K562 (cell line): ENCODE data around the gene LRP1B. TPM values are rescaled to one million over a fixed set of nuclear protein-coding genes. Genes with fewer than 3 reads are reported as not detected.

Experiments used
- ATAC-seq: fragments of 200-7000 bp; cut with Tn5 transposase; 3 replicates; pipeline ENCODE4 v1.9.1; 2020; ENCODE audit warnings: moderate library complexity
- BruUV-seq: library from RNA; stranded (reverse); fragments of 400-500 nt; replicated peaks from 2 replicates; lab custom pipeline; 2021; lab: Mats Ljungman, UMichigan
- CTCF ChIA-PET: fragments of 300-600 bp; formaldehyde crosslinking; extraction: SDS; loops from one replicate; lab custom pipeline; 2021; ENCODE audit warnings: low intra/inter-chr PET ratio; lab: Yijun Ruan, JAX
- POLR2A ChIA-PET: fragments of 300-600, 350-650 bp; sonication (Branson Sonifier 250); formaldehyde crosslinking; extraction: SDS; loops from one replicate; lab custom pipeline; 2021; ENCODE audit warnings: antibody characterized with exemption, inconsistent platforms; lab: Yijun Ruan, JAX
- DNase-seq, 4 experiments: peaks; one replicate each; pipeline versions ENCODE4 v3.0.0 to v3.0.0-alpha.2; 2011 to 2018; ENCODE audit warnings: low spot score in 3 of 4, mixed read lengths in 3 of 4; ENCODE audit errors: extremely low read depth in 1 of 4
- FAIRE-seq: peaks from 2 replicates; lab custom pipeline; 2011; peaks lifted over from hg19 to GRCh38; lab: Jason Lieb, UNC
- H2AFZ ChIP-seq: 2 replicates; pipeline ENCODE4 v1.6.0; 2011; ENCODE audit warnings: low read depth, low read length, control low read depth, inconsistent platforms
- H3K27ac ChIP-seq: fragments of 200-600 bp; 3 replicates; pipeline ENCODE4 v1.8.0; 2011; ENCODE audit warnings: low read depth, mild to moderate bottlenecking, control low read depth, inconsistent platforms, low read length, moderate library complexity, mixed read lengths; ENCODE audit errors: extremely low read depth
- H3K27me3 ChIP-seq, 2 experiments: fragments of 300-600 bp in 1 of 2; 2 replicates in 1 of 2; 3 replicates in 1 of 2; pipeline versions ENCODE4 v1.6.0 to v1.8.0; 2011; ENCODE audit warnings: inconsistent platforms in 2 of 2, low read length in 2 of 2, mild to moderate bottlenecking in 1 of 2, mixed read lengths in 1 of 2, moderate library complexity in 1 of 2; ENCODE audit not compliant: control insufficient read depth in 2 of 2, insufficient read depth in 2 of 2
- H3K36me3 ChIP-seq: fragments of 300-600 bp; 3 replicates; pipeline ENCODE4 v1.8.0; 2011; ENCODE audit warnings: mild to moderate bottlenecking, low read length, inconsistent platforms; ENCODE audit not compliant: control insufficient read depth, insufficient read depth
- H3K4me1 ChIP-seq, 2 experiments: fragments of 200-600 bp in 1 of 2; replicated peaks in 1 of 2; 2 replicates in 1 of 2; 3 replicates in 1 of 2; pipeline versions ENCODE4 v1.5.1 to v1.8.0; 2011; ENCODE audit warnings: inconsistent platforms in 2 of 2, low read length in 2 of 2, mild to moderate bottlenecking in 1 of 2, mixed read lengths in 1 of 2, moderate library complexity in 1 of 2; ENCODE audit not compliant: control insufficient read depth in 2 of 2, insufficient read depth in 2 of 2
- H3K4me2 ChIP-seq: 2 replicates; pipeline ENCODE4 v1.6.1; 2011; ENCODE audit warnings: low read length, control low read depth, inconsistent platforms, mixed read lengths; ENCODE audit not compliant: insufficient read depth
- H3K4me3 ChIP-seq: fragments of 200-600 bp; sonication (generic), shearing (Covaris generic); 2 replicates; pipeline ENCODE4 v1.5.1; 2016; ENCODE audit warnings: control low read depth, inconsistent platforms
- H3K79me2 ChIP-seq: fragments of 200-600 bp; 3 replicates; pipeline ENCODE4 v1.8.0; 2011; ENCODE audit warnings: low read length, inconsistent platforms; ENCODE audit not compliant: control insufficient read depth, insufficient read depth
- H3K9ac ChIP-seq, 2 experiments: 2 replicates each; pipeline versions ENCODE4 v1.6.0 to v1.6.1; 2011; ENCODE audit warnings: low read depth in 2 of 2, low read length in 2 of 2, control low read depth in 1 of 2, inconsistent platforms in 1 of 2, mild to moderate bottlenecking in 1 of 2, mixed read lengths in 1 of 2; ENCODE audit not compliant: insufficient read depth in 1 of 2
- H3K9me1 ChIP-seq: one replicate; pipeline ENCODE4 v1.6.0; 2011; ENCODE audit warnings: inconsistent platforms, mild to moderate bottlenecking, low read length, moderate library complexity; ENCODE audit not compliant: control insufficient read depth, insufficient read depth
- H3K9me3 ChIP-seq: replicated peaks from 2 replicates; pipeline ENCODE4 v1.5.1; 2011; ENCODE audit warnings: low read depth, low read length, inconsistent platforms; ENCODE audit not compliant: control insufficient read depth, insufficient read depth
- H4K20me1 ChIP-seq: replicated peaks from 2 replicates; pipeline ENCODE4 v1.6.1; 2011; ENCODE audit warnings: low read length, inconsistent platforms, mixed read lengths; ENCODE audit not compliant: control insufficient read depth, insufficient read depth
- ETS2 ChIP-seq: IDR thresholded peaks from 2 replicates; pipeline ENCODE4 v1.6.1; 2016; ENCODE audit warnings: borderline replicate concordance, missing genetic modification characterization, mild to moderate bottlenecking, moderate library complexity, missing compliant biosample characterization; ENCODE audit not compliant: poor library complexity, severe bottlenecking
- ETV1 ChIP-seq: fragments of 450-650 bp; conservative IDR thresholded peaks from 2 replicates; pipeline ENCODE4 v1.6.1; 2016; ENCODE audit warnings: missing genetic modification characterization, control low read depth, low read depth, missing compliant biosample characterization
- FOS ChIP-seq: IDR thresholded peaks from 3 replicates; pipeline ENCODE4 v1.6.1; 2011; ENCODE audit not compliant: insufficient read length; ENCODE audit errors: extremely low read depth
- MYC ChIP-seq, 2 experiments: fragments of 250-450 bp in 1 of 2; sonication (Bioruptor Pico) in 1 of 2; IDR thresholded peaks; 2 replicates each; pipeline versions ENCODE4 v1.5.1 to v1.6.1; 2012 to 2021; ENCODE audit warnings: low read depth in 2 of 2, borderline replicate concordance in 1 of 2, improper control_type of control experiment in 1 of 2, low read length in 1 of 2, mild to moderate bottlenecking in 1 of 2, moderate library complexity in 1 of 2
- NCOA4 ChIP-seq: fragments of 450-650 bp; IDR thresholded peaks from 2 replicates; pipeline ENCODE4 v1.6.1; 2018; ENCODE audit warnings: mild to moderate bottlenecking; ENCODE audit not compliant: partially characterized antibody
- NFE2L1 ChIP-seq: fragments of 450-650 bp; IDR thresholded peaks from 2 replicates; pipeline ENCODE4 v1.6.1; 2016; ENCODE audit warnings: missing genetic modification characterization, low read depth, mild to moderate bottlenecking, missing compliant biosample characterization, moderate library complexity, borderline replicate concordance
- SREBF2 ChIP-seq: sonication (generic); formaldehyde crosslinking; IDR thresholded peaks from 2 replicates; pipeline ENCODE4 v1.4.0; 2020; ENCODE audit warnings: mild to moderate bottlenecking, missing genetic modification reagents
- TGIF2 ChIP-seq: sonication (generic); formaldehyde crosslinking; IDR thresholded peaks from 2 replicates; pipeline ENCODE4 v1.8.1; 2022; ENCODE audit warnings: mild to moderate bottlenecking, missing genetic modification reagents, moderate library complexity
- ZNF766 ChIP-seq: fragments of 200-800 bp; sonication (Bioruptor generic); conservative IDR thresholded peaks from 2 replicates; pipeline ENCODE4 v1.6.1; 2016; ENCODE audit warnings: missing genetic modification characterization, missing compliant biosample characterization
- WGBS: fragments of 100-300 bp; shearing (Covaris generic); methylation state at CpG from one replicate; pipeline ENCODE4 v1.1.6; 2016; ENCODE audit warnings: low coverage, mixed read lengths; ENCODE audit not compliant: insufficient coverage; ENCODE audit errors: missing lambda C conversion rate; 5-methylcytosine and 5-hydroxymethylcytosine counted together
- in situ Hi-C: fragments of 300-500 bp; cut with MboI; formaldehyde crosslinking; loops from 4 replicates; pipeline ENCODE4 v1.15.0; 2018; ENCODE audit warnings: inconsistent platforms, mixed read lengths
- intact Hi-C: fragments of 100-400 bp; cut with micrococcal nuclease; formaldehyde crosslinking; loops from 2 replicates; pipeline ENCODE4 v1.14.2; 2022
- polyA plus RNA-seq, 8 experiments: library from polyadenylated mRNA; depleted of rRNA in 4 of 8; stranded (reverse) in 5 of 8; unstranded in 3 of 8; fragments of >200 nt; fragmentation: Nextera tagmentation in 2 of 8; fragmentation: Illumina TruSeq in 1 of 8; extraction: Ambion mirVana in 2 of 8; extraction: Trizol in 1 of 8; gene quantifications; 2 replicates each; pipeline versions ENCODE4 v1.2.1 to v1.2.3, GENCODE V29; 2011 to 2014; ENCODE audit warnings: inconsistent platforms in 1 of 8, missing spikeins in 1 of 8
- total RNA-seq, 7 experiments: library from RNA; depleted of rRNA in 6 of 7; stranded (reverse); fragments of >200 nt in 6 of 7; fragmentation: Illumina TruSeq in 2 of 7; extraction: Trizol in 2 of 7; gene quantifications; 2 replicates each; pipeline versions ENCODE4 v1.2.1 to v1.2.3, GENCODE V29; 2011 to 2021; ENCODE audit warnings: low replicate concordance in 1 of 7
- TF ChIP-seq, protein P1 (sequence below): sonication (generic); formaldehyde crosslinking; IDR thresholded peaks from 2 replicates; pipeline ENCODE4 v1.8.0; 2023; ENCODE audit warnings: missing genetic modification reagents, mild to moderate bottlenecking, borderline replicate concordance

Gene LRP1B
- total and polyA plus RNA-seq, 9 of the 15 experiments (the other 6 are each of a cell fraction or from before 2014, with no cell fraction given) = not detected

DNA sequence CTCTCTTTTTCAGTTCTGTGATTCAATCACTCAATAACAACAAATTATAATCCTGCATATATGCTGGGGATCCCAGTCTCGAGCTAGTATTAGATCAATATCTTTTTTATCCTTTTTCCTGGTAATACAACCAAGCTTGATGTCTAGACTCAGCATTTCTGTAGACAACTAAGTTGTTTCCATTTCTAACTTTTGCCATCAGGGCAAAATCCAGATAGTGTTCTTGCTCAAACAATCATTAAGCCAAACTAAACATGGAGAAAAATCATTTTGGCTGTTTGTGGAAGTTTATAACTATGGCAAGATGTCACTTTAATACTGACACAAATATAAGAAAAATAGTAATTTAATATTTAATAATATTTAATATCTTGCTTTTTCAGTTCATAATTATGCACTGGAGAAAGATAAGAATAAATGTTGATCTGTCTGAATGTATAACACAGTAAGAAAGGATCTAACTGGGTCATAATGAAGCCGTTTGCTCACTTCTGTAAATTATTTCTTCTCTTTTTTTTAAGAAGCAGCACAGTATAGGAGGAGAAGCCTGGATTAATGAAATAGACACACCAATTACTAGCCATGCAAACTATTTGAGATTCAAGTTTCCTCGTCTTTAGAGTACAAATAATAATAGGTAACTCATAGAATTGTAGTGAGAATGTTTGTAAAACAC is 979.1 kb downstream of the LRP1B start:
- H2AFZ ChIP-seq = no peak overlapping the region
- no peak overlapping the region for H3K4me3 ChIP-seq
- no TSS peak for BruUV-seq
- H3K79me2 ChIP-seq = no peaks in the 10 kb centered on the region
- no peaks in the 10 kb centered on the region for H4K20me1 ChIP-seq
- DNase-seq (no peak), FAIRE-seq (no peak), ATAC-seq (no peak)
- 2% methylated on average over 3 of the region's 3 CpGs for WGBS
- no peaks in the 10 kb centered on the region for H3K9me1 ChIP-seq
- H3K9ac ChIP-seq = no peak overlapping the region
- in situ Hi-C loops (no loop called here), intact Hi-C loops (no loop called here)
- no peaks in the 10 kb centered on the region for H3K27me3 ChIP-seq
- H3K36me3 ChIP-seq = no peaks in the 10 kb centered on the region
- H3K4me2 ChIP-seq = no peak overlapping the region
- H3K9me3 ChIP-seq = no peaks in the 10 kb centered on the region
- no peaks in the 10 kb centered on the region for H3K4me1 ChIP-seq
- no peak overlapping the region for H3K27ac ChIP-seq
- CTCF ChIA-PET = no interaction called here
- TF ChIP-seq FOS (no peak), MYC (IDR thresholded peaks at IDR 0.05; ENCODE audit: low read depth, low read length) (no peak), MYC (CRISPR knock-in tag; IDR thresholded peaks at IDR 0.05; ENCODE audit: borderline replicate concordance, low read depth) (no peak), ETV1 (no peak), ZNF766 (no peak), ETS2 (no peak)
- POLR2A ChIA-PET = no interaction called here

DNA sequence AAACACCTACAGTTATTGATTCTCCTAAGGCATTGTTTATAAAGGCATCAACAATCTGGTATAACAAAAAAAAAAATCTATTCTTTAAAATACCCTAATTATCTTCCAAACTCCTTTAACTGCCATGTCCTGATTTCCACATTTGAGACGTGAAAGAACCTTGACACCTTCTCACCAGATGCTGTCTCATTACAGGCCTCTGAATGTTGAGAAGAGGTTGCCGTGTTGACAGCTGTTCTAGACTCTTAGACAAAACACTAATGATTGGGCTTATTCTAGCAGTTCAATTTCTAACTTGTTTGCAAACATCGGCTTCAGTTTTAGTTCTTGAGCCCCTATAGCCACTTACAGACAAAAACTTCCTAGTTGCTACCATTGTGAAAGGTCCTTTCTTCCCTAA is 988.8 kb downstream of the LRP1B start:
- BruUV-seq = no TSS peak
- H3K4me3 ChIP-seq = no peak overlapping the region
- H3K9me1 ChIP-seq = no peaks in the 10 kb centered on the region
- intact Hi-C loops (no loop called here), in situ Hi-C loops (no loop called here)
- FAIRE-seq = no peak
- no peak for ATAC-seq
- no peak overlapping the region for H3K9ac ChIP-seq
- no peaks in the 10 kb centered on the region for H3K79me2 ChIP-seq
- WGBS = 4% methylated on average over 3 of the region's 3 CpGs
- no peaks in the 10 kb centered on the region for H3K36me3 ChIP-seq
- no peak overlapping the region for H3K4me2 ChIP-seq
- DNase-seq = no peak
- ChIA-PET POLR2A (no interaction called here), CTCF (no interaction called here)
- no peaks in the 10 kb centered on the region for H3K9me3 ChIP-seq
- no peak overlapping the region for H2AFZ ChIP-seq
- H3K27ac ChIP-seq = no peak overlapping the region
- no peaks in the 10 kb centered on the region for H4K20me1 ChIP-seq
- no peaks in the 10 kb centered on the region for H3K4me1 ChIP-seq
- no peaks in the 10 kb centered on the region for H3K27me3 ChIP-seq
- no peak for TF ChIP-seq NCOA4
- no peak for TF ChIP-seq NFE2L1 (tag)
- no peak for TF ChIP-seq TGIF2 (CRISPR knock-in tag)
- TF ChIP-seq, protein P1, sequence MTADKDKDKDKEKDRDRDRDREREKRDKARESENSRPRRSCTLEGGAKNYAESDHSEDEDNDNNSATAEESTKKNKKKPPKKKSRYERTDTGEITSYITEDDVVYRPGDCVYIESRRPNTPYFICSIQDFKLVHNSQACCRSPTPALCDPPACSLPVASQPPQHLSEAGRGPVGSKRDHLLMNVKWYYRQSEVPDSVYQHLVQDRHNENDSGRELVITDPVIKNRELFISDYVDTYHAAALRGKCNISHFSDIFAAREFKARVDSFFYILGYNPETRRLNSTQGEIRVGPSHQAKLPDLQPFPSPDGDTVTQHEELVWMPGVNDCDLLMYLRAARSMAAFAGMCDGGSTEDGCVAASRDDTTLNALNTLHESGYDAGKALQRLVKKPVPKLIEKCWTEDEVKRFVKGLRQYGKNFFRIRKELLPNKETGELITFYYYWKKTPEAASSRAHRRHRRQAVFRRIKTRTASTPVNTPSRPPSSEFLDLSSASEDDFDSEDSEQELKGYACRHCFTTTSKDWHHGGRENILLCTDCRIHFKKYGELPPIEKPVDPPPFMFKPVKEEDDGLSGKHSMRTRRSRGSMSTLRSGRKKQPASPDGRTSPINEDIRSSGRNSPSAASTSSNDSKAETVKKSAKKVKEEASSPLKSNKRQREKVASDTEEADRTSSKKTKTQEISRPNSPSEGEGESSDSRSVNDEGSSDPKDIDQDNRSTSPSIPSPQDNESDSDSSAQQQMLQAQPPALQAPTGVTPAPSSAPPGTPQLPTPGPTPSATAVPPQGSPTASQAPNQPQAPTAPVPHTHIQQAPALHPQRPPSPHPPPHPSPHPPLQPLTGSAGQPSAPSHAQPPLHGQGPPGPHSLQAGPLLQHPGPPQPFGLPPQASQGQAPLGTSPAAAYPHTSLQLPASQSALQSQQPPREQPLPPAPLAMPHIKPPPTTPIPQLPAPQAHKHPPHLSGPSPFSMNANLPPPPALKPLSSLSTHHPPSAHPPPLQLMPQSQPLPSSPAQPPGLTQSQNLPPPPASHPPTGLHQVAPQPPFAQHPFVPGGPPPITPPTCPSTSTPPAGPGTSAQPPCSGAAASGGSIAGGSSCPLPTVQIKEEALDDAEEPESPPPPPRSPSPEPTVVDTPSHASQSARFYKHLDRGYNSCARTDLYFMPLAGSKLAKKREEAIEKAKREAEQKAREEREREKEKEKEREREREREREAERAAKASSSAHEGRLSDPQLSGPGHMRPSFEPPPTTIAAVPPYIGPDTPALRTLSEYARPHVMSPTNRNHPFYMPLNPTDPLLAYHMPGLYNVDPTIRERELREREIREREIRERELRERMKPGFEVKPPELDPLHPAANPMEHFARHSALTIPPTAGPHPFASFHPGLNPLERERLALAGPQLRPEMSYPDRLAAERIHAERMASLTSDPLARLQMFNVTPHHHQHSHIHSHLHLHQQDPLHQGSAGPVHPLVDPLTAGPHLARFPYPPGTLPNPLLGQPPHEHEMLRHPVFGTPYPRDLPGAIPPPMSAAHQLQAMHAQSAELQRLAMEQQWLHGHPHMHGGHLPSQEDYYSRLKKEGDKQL = no peak
- TF ChIP-seq SREBF2 (CRISPR knock-in tag) = no peak
